Muscle layer of duodenum (tissue), 2 donors: Measurements from ENCODE around the gene TMEM184A.

Source experiments
- H3K27ac ChIP-seq: one replicate; pipeline ENCODE4 v1.7.0; 2013; ENCODE audit warnings: mild to moderate bottlenecking, low read length
- H3K27me3 ChIP-seq: one replicate; pipeline ENCODE4 v1.7.0; 2013; ENCODE audit warnings: low read depth, mild to moderate bottlenecking, control low read depth, low read length
- H3K36me3 ChIP-seq, 2 donors: one replicate each; pipeline ENCODE4 v1.7.0; 2013; ENCODE audit warnings: low read length in 2 of 2, control low read depth in 1 of 2, mild to moderate bottlenecking in 1 of 2; ENCODE audit not compliant: insufficient read depth in 2 of 2, control insufficient read depth in 1 of 2
- H3K4me1 ChIP-seq, 2 donors: one replicate each; pipeline ENCODE4 v1.7.0; 2013; ENCODE audit warnings: low read length in 2 of 2, mild to moderate bottlenecking in 2 of 2, control low read depth in 1 of 2, moderate library complexity in 1 of 2; ENCODE audit not compliant: insufficient read depth in 2 of 2, control insufficient read depth in 1 of 2
- H3K4me3 ChIP-seq, 2 donors: one replicate each; pipeline ENCODE4 v1.7.0; 2013; ENCODE audit warnings: low read length in 2 of 2, low read depth in 1 of 2, mild to moderate bottlenecking in 1 of 2
- H3K9me3 ChIP-seq, 2 donors: one replicate each; pipeline ENCODE4 v1.7.0; 2013; ENCODE audit warnings: low read length in 2 of 2, control low read depth in 1 of 2, mild to moderate bottlenecking in 1 of 2; ENCODE audit not compliant: control insufficient read depth in 1 of 2
- donor health status: healthy.

TMEM184A gene

DNA sequence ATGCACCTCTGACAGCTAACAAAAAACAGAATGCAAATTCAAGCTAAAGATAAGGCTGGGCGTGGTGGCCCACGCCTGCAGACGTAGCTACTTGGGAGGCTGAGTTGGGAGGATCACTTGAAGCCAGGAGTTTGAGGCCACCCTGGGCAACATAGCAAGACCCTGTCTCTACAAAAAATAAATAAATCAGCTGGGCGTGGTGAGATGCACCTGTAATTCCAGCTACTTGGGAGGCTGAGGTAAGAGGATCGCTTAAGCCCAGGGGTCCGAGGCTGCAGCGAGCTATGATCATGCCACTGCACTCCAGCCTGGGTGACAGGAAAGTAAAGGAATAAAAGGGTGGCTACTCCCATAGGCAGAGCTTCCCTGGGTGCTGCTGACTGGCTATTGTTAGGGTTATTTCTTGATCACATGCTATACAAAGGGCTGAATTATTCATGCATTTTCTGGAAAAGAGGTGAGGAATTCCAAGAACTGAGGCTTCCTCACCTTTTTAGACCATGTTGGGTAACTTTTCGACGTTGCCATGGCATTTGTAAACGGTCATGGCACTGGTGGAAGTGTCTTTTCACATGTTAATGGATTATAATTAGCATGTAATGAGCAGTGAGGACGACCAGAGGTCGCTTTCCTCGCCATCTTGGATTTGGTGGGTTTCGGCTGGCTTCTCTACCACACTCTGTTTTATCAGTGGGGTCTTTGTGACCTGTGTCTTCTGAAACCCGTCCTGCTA, 20.7 kb upstream of the TMEM184A start:
- Histone ChIP-seq H3K9me3 (no peaks in the 10 kb centered on the region), H3K27me3 (no peaks in the 10 kb centered on the region), H3K4me1 (peaks cover 0 to 9% of the 10 kb centered on the region in 2 donors), H3K27ac (no peak overlapping the region), H3K4me3 (no peak overlapping the region), H3K36me3 (no peaks in the 10 kb centered on the region)

DNA sequence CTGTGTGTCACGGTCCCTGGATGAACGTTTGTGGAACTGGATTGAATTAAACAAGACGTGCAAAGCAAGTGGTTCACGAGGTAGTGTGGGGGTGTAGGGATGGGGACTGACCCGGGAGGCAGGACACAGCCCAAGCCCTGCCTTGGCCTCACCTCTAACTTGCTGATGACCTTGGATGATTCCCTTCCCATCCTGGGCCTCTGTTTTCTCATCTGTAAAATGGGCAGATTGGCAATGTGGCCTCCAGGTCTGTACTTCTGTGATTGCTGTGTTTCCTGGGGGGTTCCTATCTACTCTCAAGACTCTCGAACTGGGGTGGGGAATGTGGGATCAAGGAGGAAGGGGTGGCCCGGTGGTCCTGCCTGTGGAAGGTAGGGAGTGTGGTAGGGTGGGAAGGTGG, 19.8 kb upstream of the TMEM184A start:
- peaks cover 0 to 3% of the 10 kb centered on the region in 2 donors for H3K36me3 ChIP-seq
- no peaks in the 10 kb centered on the region for H3K27me3 ChIP-seq
- no peak overlapping the region for H3K27ac ChIP-seq
- H3K4me3 ChIP-seq, result no peak overlapping the region
- H3K4me1 ChIP-seq, result peaks cover 0 to 18% of the 10 kb centered on the region in 2 donors
- no peaks in the 10 kb centered on the region for H3K9me3 ChIP-seq

DNA sequence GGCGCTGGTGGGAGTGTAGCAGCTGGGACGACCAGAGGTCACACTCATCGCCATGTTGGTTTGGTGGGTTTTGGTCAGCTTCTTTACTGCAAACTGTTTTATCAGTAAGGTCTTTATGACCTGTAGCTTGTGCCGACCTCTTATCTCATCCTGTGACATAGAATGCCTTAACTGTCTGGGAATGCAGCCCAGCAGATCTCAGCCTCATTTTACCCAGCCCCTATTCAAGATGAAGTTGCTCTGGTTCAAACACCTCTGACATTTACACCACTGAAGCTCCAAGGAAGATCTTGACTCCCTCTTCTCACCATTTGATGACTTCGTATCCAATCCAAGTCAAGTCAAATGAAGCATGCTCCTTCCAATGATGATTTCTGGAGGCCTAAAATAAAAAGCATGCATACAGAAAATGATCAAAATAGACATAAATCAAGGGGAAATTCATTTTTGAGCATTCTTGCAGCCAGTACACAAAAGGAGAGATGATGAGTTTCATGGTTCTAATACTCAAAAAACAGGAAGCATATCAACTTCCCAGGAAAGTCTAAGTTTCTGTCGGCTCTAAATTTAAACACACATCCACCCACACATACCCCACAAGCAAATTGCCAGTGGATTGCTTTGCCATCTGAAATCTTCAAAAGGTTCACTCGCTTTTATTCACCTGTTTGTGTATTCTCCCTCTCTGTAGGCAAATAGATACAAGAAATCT, 16.3 kb upstream of the TMEM184A start:
- Histone ChIP-seq H3K4me3 (no peak overlapping the region), H3K27ac (no peak overlapping the region), H3K36me3 (peaks cover 0 to 10% of the 10 kb centered on the region in 2 donors), H3K4me1 (peaks cover 0 to 25% of the 10 kb centered on the region in 2 donors), H3K9me3 (no peaks in the 10 kb centered on the region), H3K27me3 (no peaks in the 10 kb centered on the region)

DNA sequence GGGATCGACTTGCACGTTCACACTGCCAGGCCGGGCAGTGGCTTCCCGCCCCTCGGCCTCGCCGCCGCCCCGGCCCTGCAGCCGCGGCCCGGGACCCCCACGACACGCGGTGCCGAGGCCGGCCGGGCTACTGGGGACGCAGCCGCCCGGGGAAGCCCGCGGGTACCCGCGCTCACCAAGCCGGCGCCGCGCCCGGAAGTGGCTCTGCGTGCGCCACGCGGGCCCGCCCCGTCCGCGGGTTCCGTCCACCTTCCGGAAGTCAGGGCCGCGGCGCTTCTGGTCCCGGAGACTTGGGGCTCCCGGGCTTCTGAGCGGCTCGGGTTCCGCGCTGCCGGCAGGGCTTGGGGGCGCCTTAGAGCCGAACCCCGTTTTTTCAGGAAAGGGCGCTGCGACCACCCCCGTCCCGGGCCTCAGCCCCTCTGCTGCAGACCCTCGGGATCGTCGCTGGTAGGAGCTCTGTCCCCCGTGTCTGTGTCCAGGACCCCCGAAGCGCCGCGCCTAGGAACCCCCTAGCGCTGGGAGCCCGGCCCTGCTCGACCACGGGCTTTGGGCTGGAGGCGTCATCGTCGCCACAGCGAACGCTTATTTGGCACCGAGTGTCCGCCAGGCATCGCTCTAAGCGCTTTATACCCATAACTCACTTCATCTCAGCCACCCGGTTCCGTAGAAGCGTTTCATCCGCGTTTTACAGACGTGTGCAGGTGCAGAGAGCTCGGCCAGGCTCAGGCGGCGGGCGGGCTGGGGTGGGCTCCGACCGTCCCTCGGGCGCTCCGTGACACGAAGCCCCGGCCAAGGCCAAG, 14.0 kb upstream of the TMEM184A start, which contains the start of gene PSMG3:
PSMG3 (minus strand) TSS at position 200 of the 800 bp plus-strand sequence. CDS start 693 bp downstream, outside the sequence.
- Histone ChIP-seq H3K27me3 (no peaks in the 10 kb centered on the region), H3K27ac (peak within 1 kb of the TSS; percentile 87), H3K9me3 (no peaks in the 10 kb centered on the region), H3K4me3 (peak within 1 kb of the TSS; percentile 77 to 84), H3K4me1 (peaks cover 0 to 25% of the 10 kb centered on the region in 2 donors), H3K36me3 (peaks cover 0 to 16% of the 10 kb centered on the region in 2 donors)

DNA sequence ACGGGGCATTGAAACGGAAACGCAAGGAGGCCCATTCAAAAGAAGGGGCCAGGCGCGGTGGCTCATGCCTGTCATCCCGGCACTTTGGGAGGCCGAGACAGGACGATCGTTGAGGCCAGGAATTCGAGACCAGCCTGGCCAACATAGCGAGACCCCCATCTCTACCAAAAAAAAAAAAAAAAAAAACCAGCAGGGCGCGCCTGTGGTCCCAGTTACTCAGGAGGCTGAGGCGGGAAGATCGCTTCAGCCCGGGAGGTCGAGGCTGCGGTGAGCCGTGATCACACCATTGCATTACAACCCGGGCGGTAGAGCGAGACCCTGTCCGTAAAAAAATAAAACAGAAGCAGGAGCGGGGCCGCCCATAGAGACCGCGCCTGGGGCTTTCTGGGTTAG, 13.4 kb upstream of the TMEM184A start:
- Histone ChIP-seq H3K4me1 (peaks cover 0 to 25% of the 10 kb centered on the region in 2 donors), H3K27ac (no peak overlapping the region)

DNA sequence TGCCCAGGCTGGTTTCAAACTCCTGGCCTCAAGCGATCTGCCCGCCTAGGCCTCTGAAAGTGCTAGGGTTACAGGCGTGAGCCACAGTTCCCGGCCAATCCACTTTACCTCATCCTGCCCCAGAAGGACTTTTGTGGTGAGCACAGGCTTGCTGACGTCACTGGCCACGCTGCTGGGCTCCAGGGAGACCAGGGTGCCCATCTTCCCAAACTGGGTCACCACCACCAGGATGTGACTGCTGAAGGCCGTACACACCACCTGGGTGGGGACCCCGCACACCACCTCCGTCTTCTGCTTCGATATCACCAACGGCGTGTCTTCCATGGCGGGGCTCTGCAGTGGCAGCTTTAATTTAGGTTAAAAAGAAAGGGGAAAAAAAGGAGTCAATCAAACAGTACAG, 13.0 kb upstream of the TMEM184A start:
- H3K4me1 ChIP-seq, result peaks cover 0 to 25% of the 10 kb centered on the region in 2 donors
- peak overlapping the region; percentile 33 to 84 for H3K4me3 ChIP-seq
- H3K9me3 ChIP-seq, result no peaks in the 10 kb centered on the region
- H3K36me3 ChIP-seq, result peaks cover 0 to 16% of the 10 kb centered on the region in 2 donors
- no peaks in the 10 kb centered on the region for H3K27me3 ChIP-seq
- peak overlapping the region; percentile 16 for H3K27ac ChIP-seq

More for the DNA sequence above, 13.4 kb upstream of the TMEM184A start:
- H3K4me3 ChIP-seq, result peak overlapping the region; percentile 33 to 84
- no peaks in the 10 kb centered on the region for H3K9me3 ChIP-seq
- peaks cover 0 to 16% of the 10 kb centered on the region in 2 donors for H3K36me3 ChIP-seq
- no peaks in the 10 kb centered on the region for H3K27me3 ChIP-seq

DNA sequence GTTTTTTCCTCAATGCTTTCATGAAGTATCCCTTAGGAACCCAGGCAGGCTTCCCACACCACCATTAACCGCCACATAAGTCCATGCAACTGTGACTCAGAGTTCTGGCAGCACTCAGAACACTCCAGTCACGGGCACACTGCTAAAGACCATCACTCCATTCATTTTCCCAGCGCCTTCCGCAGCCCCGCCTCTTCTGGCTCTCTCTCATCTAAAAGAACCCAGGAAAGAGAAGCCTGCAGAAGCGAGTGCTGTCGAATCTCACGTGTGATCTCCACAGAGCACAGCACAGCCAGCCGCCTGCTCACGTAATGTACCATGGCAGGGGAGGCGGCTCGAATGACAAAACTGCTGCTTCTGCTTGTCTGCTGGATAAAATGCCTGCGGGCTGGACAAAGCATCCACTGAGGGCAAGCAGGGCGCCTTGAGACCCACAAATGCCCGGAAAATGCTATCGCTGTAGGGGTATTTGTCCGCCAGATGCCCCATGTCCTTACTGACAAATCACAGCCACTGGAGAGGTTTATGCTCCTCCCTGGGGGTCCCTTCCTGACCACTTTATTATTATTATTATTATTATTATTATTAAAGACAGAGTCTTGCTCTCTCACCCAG, 12.0 kb upstream of the TMEM184A start:
- Histone ChIP-seq H3K36me3 (peaks cover 0 to 16% of the 10 kb centered on the region in 2 donors), H3K9me3 (no peaks in the 10 kb centered on the region), H3K27ac (peak overlapping the region; percentile 80), H3K4me1 (peaks cover 0 to 25% of the 10 kb centered on the region in 2 donors), H3K4me3 (no peak overlapping the region), H3K27me3 (no peaks in the 10 kb centered on the region)

DNA sequence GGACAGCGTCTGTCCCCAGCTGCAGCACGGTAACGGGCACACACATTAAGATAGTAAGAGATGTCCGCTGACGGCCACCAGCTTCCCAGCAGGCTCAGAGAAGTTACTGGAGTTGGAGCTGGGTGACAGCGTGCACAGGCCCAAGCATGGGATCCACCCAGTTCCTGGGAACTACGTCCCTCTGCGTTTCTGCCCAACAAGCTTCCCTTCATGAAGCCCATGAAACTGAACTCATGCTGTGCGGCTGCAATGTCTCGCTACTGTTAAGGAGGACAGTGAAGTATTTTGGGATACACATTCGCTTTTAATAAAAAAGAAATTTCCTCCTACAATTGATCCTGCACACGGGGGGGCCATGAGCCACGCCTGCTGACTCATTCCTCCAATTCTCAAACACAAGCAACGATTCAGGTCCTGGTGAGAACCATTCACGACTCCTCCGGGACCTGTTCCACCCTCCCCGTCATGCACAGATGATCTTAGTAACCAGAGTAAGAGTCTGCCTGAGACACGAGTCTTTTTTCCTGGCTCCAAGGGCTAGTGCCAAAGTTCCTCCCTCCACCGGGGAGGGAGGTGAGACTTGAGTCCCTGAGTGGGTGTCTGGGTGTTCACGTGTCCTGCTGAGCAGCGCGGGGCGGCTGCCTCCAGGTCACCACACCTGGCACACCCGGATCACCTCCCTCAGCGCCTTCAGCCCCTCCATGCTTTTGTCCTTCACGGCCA, 11.2 kb upstream of the TMEM184A start:
- no peaks in the 10 kb centered on the region for H3K9me3 ChIP-seq
- peaks cover 0 to 16% of the 10 kb centered on the region in 2 donors for H3K36me3 ChIP-seq
- H3K27me3 ChIP-seq, result no peaks in the 10 kb centered on the region
- H3K27ac ChIP-seq, result peak overlapping the region; percentile 80
- H3K4me3 ChIP-seq, result no peak overlapping the region
- H3K4me1 ChIP-seq, result peaks cover 0 to 25% of the 10 kb centered on the region in 2 donors

DNA sequence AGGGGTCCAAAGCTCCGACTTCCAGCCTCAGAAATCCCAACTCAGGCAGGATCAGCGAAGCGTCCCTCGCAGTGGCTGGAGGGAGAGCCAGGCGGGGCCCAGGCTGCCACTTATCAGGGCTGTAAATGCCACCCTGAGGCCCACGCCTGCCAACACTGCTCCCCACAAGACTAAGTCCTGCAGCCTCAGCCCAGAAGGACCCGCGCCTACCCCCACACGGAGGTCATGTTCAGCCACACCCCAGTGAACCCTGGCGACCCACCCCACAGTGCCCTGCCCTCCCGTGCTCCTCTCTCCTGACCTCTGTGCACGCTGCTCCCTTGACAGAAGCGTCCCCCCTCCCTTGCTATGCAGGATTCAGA, 10.7 kb upstream of the TMEM184A start:
- Histone ChIP-seq H3K4me1 (peaks cover 0 to 24% of the 10 kb centered on the region in 2 donors), H3K36me3 (peaks cover 0 to 16% of the 10 kb centered on the region in 2 donors)

DNA sequence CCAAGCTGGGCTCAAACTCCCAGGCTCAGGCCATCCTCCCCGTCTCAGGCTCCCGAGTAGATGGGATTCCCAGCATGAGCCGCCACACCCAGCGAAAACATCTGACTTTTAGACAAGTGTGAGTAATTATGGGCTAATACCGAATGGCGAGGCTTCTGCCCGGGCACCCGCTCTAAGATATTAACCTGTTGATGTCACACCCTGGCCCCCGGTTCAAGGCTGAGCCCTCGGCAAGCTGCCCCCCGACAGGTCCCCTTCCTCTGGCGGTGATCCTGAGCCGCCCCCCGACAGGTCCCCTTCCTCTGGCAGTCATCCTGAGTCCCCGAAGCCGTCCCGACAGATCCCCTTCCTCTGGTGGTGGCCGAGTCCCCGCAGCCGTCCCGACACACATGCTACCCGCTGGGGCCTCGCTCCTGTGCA, 8.6 kb upstream of the TMEM184A start:
- no peak overlapping the region for H3K27ac ChIP-seq

More for the DNA sequence above, 10.7 kb upstream of the TMEM184A start:
- no peak overlapping the region for H3K4me3 ChIP-seq
- peak overlapping the region; percentile 80 for H3K27ac ChIP-seq
- no peaks in the 10 kb centered on the region for H3K9me3 ChIP-seq
- H3K27me3 ChIP-seq, result no peaks in the 10 kb centered on the region

More for the DNA sequence above, 8.6 kb upstream of the TMEM184A start:
- Histone ChIP-seq H3K4me1 (peaks cover 0 to 15% of the 10 kb centered on the region in 2 donors), H3K27me3 (no peaks in the 10 kb centered on the region), H3K36me3 (peaks cover 0 to 13% of the 10 kb centered on the region in 2 donors), H3K4me3 (no peak overlapping the region), H3K9me3 (no peaks in the 10 kb centered on the region)
